Inferior parietal cortex (tissue), 1 donor: ENCODE results near the gene OLR1.
"Not testable (repeated sequence)": the region's sequence is repeated elsewhere in the genome, so short reads cannot be mapped to it uniquely, and the experiment has no call there.

Experiments
- DNase-seq: peaks from one replicate; pipeline ENCODE4 v3.0.0-alpha.2; 2016; ENCODE audit errors: extremely low spot score

OLR1 gene

DNA sequence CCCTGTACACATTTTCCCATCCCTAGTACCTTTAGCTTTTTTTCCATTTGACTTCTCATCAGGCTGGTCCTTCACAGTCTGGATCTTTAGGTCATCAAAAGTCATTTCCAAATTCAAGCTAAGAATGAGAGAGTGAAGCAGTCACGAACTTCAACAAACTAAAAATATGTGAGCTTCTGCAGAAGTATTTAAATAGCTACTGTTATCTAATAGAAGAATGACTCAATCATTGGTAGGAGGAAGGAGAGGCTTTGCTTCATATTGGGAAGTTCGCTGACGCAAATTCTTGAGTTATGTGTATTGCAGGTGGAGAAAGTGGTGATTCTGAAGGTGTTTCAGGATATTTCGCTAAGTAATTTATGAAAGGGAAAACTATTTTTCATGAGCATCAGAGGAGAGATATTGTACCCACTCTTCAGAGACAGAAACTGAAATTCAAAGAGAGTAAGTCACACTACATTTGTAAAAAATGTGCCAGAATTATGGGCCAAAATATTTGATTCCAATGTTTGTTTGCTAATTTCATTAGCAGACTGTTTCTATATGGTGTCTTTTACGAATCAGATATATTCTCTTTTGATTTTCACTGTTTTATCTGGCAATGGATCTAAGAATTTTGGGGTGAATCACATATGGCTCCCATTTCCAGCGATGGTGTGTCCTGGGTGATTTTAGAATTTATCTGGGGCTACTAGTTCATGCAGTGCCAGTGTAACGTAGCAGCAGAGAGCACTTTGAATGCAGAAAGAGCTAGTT, at the start of gene OLR1:
Gene OLR1 (minus strand): TSS at position 160 of the 756 bp plus-strand sequence. CDS start 55 bp downstream, at position 105.
- no peak for DNase-seq

DNA sequence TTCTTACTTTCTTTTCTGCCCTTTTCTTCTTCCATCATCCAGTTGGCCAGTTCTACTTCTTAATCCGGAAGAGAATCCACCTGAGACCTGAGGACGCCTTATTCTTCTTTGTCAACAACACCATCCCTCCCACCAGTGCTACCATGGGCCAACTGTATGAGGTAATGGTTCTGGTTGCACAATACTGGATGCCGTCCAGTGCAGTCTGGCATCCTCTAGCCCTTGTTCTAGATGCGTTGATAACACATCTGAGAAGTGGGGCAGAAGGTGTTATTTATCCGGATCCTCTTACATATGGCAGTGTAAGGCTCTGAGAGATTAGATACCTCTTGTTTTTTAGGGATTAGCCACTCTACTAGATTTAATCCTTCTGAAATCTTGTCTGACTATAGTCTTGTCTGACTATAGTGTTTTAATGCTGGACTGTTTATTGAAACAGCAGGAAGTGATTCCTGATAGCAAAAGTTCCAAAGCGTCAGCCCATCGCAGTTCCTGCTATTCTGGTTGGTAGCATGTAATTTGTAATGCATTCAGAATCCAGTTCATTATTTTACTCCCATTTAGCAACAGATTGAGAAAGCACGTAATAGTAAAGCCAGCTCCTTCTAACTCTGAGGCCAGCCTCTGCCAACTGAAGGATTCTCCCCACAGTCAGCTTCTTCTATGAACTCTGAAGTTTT, 48.6 kb upstream of the OLR1 start:
- peak; percentile 76 for DNase-seq

DNA sequence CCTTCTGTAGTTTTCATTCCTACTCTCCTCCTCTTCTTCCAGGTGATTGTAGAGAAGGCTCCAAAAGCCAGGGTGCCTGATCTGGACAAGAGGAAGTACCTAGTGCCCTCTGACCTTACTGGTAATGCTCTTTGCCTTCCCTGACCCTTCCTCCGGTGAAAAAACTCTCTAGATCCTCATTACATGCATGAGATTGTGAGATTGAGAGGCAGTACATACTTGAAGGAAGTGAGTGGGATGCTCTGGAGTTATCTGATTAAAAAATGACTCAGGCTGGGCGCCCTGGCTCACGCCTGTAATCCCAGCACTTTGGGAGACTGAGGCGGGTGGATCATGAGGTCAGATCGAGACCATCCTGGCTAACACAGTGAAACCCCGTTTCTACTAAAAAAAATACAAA, 46.1 kb upstream of the OLR1 start:
- no peak for DNase-seq

DNA sequence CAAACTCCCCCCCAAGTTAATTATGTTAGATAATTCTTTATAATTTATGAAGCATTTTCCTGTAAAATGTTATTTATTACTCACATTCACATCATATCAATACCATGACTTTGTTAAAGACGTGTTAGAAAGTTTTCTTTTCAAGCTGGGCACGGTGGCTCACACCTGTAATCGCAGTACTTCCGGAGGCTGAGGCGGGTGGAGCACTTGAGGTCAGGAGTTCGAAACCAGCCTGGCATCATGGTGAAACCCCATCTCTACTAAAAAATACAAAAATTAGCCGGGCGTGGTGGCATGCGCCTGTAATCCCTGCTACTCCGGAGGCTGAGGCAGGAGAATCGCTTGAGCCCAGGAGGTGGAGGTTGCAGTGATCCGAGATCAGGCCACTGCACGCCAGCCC, 44.0 kb upstream of the OLR1 start:
- DNase-seq, result not testable (repeated sequence)

DNA sequence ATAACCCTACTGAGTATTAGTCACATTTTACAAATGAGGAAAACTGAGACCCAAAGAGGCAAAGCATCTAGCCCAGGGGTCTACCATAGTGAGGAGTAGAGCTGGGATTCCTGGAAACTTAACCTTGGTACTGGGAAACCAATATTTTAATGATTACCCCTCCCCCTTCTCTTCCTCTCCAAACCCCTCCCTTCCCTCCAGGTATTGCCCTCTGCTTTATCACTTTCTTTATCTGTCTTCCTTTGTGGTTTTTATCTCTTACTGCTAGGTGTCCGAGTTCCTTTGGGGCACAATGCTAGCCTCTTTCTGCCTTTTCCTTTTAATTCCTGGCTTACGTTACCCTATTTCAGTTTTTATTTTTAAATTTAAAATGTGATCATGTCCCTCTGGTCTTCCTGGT, 43.5 kb upstream of the OLR1 start:
- no peak for DNase-seq

DNA sequence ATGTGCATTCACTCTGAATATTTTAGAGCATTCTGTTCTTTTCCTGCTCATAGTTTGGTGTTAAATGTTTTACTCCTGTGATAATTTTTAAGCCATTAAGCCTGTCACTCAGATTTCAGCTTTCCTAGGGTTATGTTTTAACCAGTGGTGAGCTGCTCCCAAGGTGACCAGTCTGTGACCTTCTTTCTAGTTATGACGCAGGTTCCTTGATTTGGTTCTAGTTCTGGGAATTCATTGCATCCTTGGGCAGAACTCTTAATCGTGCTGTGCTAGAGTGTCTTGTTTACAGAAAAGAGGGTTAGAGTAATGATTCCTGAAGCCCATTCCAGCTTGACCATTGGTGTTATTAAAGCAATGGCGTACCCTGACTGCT, 42.9 kb upstream of the OLR1 start:
- peak; percentile 25 for DNase-seq

DNA sequence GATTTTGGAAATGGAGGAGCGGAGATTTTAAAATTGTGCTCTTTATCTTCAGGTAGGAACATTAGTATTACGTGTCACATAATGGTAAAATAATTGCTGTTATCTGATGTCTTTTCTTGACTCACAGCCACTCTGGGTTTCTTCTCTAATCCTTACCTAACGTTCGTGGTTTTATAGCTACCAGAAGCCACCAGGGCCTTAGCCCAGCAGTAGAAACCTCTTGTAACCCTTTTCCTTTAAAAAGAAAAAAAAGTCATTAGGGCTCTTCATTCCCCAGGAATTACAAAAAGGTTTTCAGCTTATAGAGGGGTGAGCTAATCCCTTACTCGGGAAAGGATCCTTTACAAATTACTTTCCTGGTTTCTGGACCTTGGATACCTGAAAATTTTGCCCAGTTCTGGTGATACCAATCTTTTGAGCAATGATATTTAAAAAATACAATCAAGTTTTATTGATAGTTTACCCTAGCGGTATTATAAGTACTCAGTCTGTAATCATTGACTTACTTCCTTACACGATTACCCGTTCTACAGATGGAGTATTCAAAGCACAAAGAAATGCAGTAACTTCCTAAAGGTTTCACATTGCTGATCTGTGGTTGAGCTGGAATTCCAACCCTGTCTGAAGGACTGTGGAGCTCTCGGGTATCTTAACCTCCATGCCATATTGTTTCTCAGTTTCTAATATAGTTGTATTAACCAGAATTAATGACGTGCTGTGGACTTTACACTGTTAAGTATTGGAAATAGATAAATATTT, 42.4 kb upstream of the OLR1 start:
- peak; percentile 42 for DNase-seq

DNA sequence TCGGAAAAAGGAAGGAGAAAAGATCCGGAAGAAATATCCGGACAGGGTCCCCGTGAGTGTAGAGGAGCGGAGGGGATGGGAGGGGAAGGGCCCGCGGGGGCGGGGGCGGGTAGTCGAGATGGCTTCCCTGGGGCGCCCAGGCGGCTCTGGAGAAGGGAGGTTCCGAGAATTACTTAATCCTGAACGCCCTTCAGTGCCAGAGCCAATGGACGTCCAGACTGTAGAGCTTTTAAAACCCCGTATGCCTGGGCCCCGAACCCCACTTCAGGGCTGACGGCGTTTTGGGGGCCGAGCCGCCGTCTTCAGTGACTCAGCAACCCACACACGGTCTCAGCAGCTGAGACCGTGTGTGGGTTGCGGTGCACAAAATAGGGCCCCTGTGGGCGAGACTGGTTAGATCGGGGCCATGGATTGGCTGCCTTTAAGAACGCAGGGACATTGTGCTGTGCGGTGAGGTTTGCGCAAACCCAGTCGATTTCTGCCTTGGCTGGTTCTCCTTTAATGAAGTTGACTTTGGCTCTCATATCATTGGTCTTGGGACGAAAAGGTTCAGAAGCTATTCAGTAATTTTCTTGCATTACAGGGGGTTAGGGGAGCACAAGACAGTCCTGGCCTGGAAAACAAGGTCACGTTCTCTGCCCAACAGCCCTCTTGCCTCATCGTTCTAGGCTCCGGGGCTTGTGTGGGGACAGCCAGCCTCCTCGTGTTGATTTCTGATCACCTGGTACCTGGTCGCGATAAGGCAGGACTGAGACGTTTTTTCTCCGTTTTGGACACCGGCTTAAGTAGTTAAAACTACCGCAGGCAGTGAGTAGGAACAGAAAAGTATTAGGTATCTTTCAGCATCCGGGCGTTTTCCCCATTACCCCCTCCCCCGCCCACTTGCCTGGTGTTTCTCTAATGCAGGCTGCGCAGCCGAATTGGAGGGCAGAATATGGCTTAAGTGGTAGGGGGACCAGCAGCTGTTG, 41.5 kb upstream of the OLR1 start:
- peak; percentile 68 for DNase-seq

DNA sequence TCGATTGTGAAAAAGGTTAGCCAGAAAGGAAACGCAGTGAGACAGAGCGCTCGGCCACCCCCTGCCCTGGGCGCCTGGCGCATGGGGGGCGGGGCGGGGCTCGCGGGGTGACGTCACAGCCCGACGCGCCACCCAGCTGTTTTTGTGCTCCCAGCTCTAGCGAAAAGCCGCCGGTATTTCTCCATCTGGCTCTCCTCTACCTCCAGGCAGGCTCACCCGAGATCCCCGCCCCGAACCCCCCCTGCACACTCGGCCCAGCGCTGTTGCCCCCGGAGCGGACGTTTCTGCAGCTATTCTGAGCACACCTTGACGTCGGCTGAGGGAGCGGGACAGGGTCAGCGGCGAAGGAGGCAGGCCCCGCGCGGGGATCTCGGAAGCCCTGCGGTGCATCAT, 40.8 kb upstream of the OLR1 start, which contains the start of gene GABARAPL1:
Gene GABARAPL1 (plus strand): TSS at position 139 of the 393 bp plus-strand sequence. CDS start 253 bp downstream, at position 392.
- peak; percentile 84 for DNase-seq

DNA sequence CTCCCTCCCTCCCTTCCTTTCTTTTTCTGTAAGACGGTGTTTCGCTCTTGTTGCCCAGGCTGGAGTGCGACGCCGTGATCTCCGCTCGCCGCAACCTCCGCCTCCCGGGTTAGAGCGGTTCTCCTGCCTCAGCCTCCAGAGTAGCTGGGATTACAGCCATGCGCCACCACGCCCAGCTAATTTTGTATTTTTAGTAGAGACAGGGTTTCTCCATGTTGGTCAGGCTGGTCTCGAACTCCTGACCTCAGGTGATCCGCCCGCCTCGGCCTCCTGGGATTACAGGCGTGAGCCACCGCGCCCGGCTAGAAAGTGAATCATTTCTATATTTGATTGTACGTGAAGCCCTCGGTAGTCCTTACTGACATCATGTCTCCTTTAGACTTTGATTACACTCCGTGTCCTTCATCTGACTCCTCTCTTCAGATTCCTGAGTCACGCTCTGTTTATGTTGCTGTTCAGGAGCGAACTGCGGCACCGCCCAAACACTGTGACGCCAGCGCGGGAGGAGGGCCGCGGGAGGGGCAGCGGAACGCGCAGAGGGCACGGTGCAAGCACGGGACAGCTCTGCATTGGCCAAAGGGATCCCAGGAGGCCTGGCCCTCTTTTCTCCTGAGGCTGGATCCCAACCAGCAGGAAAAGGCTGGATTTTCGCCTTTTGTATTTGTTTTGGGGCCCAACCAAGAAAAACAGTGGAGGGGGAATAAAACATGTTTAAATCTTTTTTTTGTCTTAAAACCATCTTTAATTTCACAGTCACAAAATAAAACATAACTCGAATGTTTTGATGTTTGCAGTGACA, 40.2 kb upstream of the OLR1 start:
- peak; percentile 88 for DNase-seq

DNA sequence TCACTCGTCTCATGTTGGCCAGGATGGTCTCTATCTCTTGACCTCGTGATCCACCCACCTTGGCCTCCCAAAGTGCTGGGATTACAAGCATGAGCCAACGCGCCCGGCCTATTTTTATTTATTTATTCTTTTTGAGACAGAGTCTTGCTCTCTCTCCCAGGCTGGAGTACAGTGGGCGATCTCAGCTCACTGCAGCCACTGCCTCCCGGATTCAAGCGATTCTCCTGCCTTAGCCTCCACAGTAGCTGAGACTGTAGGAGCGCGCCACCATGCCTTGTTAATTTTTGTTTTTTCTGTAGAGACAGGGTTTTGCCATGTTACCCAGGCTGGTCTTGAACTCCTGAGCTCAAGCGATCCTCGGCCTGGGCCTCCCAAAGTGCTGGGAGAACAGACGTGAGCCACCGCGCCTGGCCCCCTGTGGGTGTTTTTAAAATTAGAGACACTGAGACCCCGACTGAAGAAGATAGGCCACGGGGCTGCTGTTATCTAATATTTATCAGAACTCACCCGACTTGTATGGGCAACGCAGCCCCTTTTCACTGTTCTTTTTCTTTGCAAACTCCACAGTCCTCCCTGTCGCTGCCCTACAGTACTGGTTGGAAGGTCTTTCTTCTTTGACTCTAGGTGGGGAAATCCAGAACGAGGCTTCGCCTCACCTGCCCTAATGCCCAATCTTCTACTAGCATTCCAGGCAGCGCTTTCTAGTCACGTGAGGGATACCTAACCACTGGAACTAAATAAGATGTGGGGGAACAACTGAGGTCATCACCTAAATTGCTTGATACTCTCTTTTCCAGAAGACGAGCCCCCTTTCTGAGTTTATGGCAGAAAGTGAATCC, 39.4 kb upstream of the OLR1 start:
- DNase-seq, result no peak

DNA sequence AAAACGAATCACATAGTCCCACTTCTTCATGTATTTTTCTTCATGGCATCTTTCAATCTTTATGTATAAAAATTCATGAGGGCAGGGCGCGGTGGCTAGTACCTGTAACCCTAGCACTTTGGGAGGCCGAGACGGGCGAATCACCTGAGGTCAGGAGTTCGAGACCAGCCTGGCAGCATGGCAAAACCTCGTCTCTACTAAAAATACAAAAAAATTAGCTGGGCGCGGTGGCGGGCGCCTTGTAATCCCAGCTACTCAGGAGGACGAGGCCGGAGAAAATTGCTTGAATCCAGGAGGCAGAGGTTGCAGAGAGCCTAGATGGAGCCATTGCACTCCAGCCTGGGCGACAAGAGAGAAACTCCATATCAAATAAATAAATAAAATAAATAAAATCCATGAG, 38.3 kb upstream of the OLR1 start:
- no peak for DNase-seq

DNA sequence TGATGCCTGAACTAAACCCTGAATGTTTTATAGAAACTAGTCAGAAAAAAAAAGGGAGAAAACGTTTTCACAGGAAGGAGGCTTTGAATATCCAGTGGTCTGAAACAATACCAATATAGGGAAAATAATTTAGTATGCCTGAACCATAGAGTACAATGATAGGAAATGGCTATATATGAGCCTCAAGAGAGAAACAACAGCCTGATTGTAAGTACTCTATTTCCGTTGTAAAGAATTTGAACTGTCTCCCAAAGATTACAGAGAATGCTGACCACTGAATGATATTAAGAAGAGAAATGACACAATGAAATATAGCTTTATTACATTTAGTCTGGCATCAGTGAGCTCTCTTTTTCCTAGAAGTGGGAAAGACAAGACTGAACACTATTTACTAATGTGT, 35.2 kb upstream of the OLR1 start:
- DNase-seq, result no peak

DNA sequence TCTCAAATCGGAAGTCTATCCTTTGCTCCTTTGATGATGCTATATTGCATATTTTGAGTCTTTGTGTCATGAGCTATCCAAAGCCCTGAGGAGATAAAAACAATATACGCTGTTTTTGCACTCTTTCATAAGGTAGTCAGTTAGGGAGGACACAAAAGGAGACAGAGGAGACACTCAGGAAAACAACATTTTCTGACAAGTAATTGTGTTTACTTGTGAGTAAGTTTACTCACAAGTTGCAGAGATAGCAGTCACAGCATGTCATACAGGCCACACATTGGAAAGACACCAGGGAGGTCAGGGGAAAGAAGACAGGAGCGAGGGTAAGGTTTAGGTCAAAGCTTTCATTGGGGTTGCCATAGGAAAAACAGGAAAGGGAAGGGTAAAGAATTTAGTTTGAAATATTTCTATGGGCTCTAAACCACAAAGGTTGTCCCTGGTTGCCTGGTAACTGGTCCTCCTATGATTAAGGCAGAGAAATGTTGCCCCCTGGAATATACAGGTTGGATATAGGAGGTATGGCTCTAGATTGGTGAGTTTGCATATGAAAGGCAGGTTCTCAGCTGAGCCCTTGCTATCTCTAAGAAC, 33.4 kb upstream of the OLR1 start:
- no peak for DNase-seq

DNA sequence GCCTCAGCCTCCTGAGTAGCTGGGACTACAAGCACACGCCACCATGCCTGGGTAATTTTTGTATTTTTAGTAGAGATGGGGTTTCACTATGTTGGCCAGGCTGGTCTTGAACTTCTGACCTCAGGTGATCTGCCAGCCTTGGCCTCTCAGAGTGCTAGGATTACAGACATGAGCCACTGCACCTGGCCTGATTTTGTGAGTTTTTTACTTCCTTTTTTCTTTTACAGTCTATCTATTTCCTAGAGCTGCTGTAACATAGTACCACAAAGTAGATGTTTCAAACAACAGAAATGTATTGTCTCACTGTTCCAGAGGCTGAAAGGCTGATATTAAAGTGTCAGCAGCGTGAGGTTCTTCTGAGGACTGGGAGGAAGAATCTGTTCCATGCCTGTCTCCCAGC, 32.6 kb upstream of the OLR1 start:
- DNase-seq, result not testable (repeated sequence)

DNA sequence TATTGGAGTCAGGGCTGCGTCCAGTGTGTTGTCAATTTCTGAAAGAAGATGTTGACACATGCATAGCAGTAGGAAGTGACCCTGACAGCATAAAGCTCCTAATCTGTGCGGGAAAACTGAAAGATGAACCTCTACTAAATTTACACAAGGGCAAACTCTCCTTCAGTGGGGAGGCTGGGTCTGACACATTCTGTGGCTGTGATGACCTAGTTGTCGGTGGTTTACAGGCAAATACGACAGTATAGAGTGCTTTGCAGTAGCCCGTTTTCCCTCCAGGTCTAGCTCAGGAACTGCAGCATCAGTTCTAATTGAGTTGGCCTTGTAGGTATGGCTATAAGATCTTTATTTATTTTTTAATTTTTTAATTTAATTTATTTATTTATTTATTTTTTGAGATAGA, 25.9 kb upstream of the OLR1 start:
- no peak for DNase-seq

DNA sequence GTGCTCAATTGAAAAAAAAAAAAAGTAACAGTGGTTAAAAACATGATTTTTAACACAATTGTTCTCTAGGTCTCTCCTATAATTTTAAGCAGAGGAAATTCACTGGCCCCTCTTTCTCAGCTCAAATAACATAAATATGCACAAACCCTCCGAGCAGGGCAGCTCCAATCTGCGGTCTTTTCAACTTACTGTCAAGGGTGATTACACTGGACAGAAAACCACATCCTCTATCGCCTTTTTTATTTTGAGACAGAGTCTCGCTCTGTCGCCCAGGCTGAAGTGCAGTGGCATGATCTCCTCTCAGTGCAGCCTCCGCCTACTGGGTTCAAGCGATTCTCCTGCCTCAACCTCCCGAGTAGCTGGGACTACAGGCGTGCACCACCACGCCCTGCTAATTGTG, 24.3 kb upstream of the OLR1 start:
- no peak for DNase-seq

DNA sequence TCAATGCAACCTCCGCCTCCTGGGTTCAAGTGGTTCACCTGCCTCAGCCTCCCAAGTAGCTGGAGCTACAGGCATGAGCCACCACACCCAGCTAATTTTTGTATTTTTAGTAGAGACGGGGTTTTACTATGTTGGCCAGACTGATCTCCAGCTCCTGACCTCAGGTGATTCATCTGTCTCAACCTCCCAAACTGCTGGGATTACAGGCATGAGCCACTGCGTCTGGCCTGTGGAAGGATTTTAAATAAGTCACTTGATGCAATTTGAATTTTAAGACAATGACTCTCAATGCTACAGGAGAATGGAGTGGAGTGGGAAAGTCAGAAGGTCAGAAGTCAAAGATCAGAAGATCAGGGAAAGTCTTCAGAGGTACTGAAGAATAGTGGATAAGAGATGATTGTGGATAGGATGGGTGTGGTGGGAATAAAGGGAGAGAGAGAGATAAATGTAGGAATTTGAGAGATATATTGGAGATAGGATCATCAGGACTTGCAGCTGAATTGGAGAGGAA, 22.3 kb upstream of the OLR1 start:
- DNase-seq, result no peak

DNA sequence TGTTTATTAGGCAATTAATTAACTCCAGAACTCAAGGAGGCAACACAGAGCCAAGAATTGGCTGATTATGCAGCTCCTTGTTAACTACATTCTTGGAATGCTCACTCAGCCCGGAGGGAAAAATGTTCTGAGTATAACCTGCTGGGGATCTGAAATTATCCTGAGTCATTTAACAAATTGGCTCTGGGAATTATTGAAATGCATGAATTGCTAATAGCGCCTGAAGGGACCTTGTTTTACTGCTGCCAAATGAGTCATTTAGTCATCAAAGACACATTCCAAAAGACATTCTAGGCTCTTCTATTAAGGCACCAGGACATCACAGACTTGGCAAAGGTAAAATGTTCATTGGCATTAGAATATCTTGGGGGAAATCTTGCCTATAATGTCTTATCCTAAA, 19.9 kb upstream of the OLR1 start:
- no peak for DNase-seq
